NCI-H2171 (cell line): Measurements from ENCODE around the gene TBX18.

ENCODE experiments used
- DNase-seq: peaks from one replicate; lab custom pipeline; 2025; lab: John Stamatoyannopoulos, UW

Gene TBX18

DNA sequence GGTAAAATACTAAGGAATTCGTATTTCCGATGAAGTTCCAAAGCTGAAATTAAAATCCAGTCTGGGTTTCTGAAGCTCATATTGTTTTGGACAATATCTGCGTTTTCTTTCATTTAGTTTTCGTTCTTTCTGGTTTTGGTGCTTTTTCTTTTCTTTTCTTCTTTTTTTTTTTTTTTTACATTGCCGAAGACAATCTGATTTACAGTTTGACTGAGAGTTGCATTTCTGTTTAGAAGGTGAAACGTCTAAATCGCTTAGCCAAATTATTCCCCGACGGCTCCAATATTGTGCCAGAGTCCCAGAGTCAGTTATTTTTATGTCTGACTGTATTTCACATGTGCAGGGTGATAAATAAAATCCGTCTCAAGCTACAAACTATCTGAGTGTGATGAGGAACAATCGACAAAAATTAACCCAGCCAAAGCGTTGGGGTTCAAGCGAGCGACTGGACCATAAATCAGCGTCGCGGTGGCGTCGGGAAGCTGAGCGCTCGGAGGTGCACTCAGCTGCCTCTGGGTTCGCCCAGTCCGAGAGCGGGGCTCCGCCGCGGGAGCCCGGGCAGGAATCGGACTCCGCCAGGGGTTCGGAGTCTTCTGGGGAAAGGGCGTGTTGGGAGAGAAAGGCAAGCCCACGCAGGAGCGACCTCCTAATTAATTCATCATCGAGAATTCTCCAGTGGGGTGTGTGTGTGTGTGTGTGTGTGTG is 8.2 kb upstream of the TBX18 start:
- no peak for DNase-seq

DNA sequence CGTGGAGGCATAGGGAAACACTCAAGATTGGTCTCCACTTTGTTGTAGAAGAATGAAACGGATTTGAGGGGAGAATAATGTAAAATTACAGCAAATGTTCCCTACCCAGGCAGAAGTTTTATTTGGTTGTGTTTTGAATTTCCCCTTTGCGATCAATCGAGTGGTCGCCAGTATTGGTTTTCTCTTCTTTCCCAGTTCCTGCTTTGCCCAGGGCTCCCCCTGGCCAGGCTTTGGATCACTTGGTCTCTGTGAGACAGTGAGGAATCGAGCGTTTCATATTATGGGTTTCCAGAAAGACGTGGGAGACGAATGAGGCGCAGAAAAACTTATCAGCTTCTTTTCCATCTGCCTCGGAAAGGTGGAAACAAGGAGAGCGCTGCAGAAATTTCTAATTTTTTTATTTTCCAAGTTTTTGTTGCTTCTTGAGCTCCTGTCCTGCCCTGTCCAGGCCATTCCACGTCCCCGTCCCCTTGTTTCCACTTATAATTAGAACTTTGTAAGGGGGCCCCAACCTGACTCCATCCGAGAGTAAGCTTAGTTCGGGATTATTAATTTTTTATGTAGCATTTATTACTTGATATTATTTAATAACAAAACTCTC is 7.5 kb upstream of the TBX18 start:
- no peak for DNase-seq

DNA sequence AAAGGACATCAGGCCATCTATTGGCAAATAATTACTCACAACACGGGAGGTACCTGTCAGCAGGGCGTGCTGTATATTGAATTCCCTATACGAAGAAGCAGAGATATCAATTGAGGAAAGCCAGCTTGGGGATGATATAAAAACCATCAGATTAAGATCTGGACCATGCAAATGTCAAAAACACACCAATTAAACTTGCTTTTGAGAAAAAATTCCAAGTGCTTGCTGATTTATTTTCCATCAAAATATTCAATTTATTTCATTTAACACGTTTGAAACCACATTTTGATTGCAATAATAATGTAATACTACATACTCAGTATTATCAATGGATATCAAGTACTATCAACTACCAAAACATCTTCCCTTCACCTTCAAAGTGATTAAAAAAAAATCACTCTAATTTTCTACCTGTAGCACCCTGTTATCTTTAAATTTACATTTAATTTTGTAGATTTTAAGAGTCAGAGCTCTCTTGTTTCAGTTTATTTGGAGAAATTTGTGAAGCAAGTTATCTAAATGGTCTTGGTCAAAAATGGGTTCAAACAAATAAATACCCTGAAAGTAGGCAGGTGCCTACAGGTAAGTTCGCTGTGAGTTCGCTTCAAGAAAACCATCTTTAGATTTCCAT is 6.8 kb upstream of the TBX18 start:
- no peak for DNase-seq

DNA sequence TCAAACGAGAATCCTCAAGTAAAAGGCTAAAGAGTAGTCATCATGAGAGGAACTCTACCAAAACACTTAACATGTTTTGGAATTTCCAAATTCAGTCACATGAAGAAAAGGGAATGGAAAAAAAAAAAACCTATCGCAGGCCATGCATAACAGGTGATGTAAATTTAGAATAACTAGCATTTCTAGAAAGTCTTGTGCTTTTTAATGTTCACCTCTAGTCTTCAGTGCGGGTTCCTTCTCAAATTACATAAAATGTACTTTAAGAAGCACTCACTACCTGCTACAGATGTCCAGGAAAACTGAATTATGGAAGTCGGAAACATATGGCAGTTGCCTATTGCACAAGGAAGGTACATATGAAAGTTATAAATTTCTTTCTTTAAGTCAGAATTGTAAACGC is 6.1 kb upstream of the TBX18 start:
- DNase-seq: no peak

DNA sequence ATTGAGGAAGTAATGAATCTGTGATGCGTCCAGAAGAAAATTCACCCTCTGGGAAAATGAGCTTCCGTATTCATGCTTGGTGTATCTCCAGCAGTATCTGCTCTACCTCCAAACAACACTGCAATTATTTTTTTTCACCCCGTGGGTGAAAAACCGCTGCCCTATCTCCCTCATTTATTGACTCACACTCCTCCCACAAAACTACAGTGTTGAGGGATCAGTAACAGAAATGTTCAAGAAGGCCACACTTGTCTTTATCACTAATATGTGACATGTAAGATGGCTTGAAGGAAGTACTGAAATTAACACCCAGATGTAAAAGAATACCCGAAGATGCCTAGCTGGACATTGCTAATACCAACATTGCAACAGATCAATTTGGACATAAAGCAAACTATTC is 4.9 kb upstream of the TBX18 start:
- DNase-seq: no peak

DNA sequence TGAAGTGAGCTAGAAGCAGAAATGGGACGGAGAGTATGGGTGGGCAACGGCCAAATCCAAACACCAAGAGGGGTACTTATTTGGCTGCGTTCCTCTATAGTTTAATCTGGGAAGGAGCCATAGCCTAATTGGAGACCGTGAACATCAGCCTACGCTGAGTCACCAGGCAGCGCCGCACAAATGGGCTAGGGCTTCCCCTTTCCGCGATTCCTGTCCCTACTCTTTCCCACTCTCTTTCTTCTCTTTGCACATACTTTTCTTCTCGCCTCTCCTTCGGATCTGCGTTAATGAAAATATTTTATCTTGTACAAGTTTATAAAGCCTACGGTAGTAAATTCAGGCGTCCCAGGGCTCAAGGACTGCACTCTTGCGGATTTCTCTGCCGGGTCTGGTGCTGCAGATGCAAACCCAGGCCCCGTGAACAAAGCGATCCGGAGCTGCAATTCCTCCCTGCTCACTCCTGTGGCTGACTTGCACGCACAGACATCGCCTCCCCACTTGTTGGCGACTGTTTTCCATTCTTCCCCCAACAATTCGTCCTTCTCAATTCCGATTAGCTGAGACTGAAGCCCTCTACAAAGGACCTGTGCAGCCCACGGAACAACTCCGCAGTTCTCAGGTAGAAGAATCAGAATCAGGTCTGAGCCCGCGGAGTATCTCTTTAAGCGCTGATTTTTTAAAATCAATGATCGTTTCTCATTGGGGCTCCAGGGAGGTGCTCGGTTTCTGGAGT is 4.2 kb upstream of the TBX18 start:
- DNase-seq: no peak

DNA sequence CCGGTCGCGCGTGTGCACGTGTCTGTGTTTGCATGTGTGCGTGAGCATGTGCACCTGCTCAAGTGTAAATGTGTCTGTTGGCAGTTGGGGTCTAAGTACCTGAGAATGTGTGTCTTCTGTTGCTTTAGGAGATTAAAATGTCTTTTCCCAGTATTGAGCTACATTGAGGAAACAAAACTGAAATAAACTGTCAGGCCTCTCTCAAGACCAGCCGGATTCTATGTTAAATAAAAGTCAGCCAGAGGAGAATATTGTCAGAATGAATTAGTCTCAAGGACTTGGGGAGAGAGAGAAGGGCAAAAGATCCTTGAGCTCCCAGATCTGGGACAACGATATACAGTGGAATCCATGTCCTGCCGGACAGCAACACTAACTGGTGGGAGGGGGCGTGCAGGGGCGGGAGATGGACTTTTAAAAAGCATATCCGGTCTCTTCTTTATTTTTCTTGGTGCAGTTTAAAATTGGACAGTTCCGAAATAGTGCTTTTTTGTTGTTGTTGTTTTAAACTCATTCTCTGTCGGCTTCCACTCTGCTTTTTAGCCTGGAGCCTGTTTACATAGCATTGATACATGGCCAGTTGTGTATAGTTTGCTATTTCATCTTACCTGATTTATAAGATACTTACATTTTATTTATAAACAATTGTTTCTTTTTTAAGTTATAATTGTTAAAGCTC is 3.3 kb upstream of the TBX18 start:
- no peak for DNase-seq

DNA sequence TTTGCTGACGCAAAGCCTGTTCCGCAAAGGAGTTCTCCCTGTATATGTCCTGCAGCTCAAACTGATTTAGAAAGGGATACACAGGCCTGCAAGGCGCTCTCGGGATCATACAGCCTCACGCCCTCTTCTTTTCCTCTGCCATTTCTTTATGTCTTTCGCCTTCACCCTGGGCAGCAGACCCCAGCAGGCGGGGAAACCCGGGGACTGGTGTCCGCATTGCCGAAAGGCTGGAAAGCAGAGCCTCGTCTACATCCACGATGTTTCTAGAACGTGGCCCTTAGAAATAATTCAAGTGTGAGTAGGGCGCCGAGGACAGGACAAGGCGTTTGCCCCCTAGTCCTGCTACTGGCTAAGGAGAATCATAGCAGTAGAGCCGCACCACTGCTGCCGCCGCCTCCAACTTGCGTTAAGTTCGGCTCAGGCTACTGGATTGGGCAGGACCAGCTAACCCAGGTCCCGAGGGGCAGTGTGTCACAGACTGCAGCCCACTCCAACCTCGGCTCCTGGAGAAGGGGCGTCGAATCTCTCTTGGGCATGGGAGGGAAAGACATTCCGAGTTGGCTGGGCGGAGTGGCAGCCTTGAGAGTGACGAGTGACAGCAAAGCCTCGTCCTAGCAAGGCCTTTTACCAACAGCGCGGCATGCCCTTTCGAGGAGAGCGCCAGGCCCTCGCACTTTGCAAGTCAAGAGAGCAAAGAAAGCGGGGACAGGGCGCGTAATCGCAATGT is 2.6 kb upstream of the TBX18 start:
- no peak for DNase-seq

DNA sequence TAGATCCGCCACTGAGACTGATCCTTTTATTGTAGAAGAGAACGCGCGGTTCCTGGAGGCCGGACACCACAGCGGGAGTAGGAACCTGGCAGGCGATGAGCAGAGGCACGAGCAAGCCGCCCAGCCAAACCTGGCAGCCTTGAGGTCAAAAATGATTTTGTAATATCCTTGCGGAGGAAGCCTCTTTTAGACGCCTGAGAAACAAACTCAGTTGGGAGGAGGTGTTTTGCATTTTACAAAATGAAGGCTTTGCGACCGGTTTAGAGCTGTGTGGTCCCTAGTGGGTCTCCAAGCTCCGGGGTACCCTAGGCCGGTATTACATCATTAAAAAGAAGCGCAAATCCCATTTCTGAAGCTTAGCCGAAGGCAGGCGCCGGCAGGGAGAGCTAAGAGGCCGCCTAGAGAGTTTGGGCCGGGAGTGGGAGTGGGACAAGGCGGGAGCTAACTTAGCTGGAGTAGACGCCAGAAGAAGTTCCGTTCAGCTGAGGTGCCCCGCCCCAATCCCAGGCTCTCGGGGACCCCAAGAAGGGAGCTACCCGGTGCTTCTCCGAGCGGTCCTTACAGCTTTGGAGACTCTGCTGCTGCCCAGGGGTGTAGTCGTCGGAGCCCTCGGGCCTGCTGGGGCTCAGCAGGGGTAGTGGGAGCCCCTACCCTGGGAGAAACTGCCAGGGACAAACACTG is 1.9 kb upstream of the TBX18 start:
- DNase-seq: no peak

DNA sequence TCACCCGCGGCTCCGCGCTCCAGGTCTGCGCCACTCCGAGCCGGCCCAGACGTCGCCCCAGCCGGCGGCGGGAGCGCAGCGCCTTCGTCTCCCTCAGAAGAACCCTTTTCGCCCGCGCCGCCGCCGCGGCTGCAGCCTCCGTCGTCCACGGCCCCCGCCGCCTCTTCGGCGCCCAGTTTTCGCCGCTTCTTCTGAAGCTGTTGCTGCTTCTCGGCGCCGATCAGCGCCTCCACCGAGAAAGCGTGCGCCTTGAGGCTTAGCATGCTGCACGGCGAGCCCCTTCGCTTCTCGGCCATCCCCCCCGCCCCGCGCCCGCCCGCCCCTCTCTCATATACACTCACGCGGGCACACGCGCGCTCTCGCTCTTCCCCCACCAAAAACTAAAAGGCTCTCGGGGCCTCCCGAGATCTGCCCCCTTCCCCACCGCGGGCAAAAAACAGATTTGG is 489 bp downstream of the TBX18 start:
- DNase-seq: no peak

DNA sequence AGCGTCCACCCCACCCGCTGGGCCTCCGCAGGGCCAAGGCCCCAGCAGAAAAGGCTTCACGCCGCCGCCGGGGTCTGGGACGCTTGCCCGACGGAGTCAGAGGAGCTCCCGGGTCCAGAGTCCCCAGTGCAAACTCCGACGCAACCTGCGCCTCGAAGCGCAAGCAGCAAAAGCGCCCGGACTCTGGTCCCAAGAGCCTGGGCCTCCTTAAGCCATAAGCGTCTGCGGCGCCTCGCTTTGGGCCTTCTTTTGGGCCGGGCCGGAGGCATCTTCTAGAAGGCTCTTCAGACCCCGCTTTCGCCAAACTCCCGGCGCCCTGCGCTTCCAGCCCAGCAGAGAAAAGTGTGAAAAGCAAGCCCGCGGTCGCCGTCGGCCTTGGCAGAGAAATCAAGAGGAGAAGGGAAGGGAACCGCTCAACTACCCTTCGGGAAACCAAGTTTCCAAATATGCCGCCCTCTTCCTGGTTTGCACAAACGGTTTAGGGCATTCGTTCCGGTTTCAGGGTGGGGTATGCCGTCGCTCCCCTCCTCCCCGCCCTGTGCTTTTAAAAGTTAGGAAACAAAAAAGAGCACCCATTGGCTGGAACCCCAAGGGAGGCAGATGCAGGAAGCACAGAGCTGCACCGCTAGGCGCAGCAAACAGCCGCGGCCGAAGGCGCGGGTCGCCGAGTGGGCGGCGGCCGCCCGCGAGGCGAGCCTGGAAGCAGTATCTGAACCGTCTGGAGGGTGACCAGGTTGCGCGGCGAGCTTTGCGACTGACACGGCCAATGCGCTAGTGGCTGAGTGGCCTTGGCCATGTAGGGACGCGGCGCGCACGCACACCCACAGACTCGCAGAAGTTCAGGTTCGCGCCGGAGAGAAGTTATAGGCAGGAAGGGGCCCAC is 1.2 kb downstream of the TBX18 start:
- no peak for DNase-seq

DNA sequence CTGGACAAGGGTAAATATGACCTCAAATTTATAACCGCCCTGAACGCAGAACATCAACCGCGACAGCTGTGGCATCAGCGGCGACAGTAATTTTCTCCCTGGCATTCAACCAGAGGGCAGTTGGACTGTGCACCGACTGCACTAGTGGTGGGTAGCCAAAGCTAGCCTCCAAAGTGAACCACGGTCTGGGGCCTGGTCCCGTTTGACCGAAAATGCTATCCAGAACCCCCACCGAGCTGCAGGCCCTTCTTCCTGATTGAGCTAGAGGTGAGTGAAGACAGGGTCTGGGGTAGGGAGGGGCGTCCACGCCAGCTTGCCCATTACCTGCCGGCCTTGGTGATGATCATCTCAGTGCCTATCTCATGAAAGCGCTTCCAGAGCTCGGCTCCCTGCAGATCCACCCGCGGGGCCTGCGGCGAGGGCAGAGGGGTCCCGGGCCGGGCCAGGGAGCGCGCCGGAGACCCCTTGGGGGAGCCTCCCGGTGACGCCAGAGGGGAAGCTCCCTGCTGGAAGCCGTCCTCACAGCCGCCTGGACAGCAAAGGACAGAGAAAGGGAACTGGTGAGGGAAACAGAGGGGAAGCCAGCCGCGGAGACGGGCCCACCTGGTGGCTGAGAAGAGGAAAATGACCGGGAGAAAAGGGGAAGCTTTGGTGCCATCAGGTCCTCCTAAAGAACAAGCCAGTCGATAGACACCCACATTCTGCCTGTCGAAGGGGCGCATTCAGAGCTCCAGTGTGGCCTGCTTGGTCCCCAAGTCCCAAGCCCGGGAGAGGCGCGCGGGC is 2.0 kb downstream of the TBX18 start:
- no peak for DNase-seq

DNA sequence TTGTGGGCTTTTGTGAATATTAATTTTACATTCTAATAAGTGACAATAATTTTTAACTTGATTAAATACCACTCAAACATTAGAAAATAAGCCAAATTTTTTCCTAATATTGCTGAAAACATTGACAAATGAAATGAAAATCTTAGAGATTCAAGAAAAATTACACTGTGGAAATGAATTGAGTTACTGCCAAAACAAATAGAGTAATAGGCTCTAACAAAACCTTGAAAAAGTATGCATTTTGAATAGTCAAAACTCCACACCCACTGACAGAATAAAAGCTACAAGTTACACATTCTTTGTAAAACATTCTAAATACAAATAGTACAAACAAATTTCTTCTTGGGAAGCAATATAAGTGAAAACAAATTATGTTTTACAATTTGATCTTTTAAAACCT is 5.9 kb downstream of the TBX18 start:
- DNase-seq: no peak

DNA sequence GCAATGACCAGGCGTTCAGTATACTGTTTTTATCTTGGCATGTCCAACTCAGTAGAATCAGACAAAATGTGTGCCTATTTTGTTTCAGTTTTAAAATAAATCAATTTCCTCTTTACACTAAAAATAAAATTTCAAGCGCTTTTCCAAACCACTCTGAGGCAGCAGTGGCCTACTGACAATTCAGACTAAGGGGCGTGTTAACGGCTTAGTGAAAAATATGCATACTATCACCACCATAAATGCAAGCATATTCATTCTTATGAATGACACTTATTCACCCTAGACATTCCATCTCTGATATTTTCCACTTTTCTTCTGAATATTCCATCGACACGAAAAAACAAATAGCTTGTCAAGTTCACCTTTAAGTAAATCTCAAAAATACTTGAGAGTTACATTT is 7.5 kb downstream of the TBX18 start:
- DNase-seq: no peak

DNA sequence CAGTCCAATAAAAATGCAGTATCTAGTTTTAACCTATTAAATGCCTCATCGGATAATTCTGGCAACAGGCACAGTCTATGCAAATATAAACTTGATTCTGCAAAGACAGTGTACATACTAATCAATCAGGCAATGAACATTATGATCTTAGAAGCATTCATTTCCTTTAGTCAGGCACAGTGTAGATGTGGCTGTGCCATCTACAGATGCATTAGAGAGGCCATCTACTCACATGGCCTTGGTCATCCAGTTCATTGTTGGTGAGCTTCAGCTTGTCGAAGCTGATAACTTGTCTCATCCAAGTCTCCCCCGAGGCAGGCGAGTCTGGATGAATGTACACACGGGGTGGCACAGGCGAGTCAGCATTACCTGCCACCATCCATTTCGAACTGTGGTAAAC is 7.9 kb downstream of the TBX18 start:
- no peak for DNase-seq

DNA sequence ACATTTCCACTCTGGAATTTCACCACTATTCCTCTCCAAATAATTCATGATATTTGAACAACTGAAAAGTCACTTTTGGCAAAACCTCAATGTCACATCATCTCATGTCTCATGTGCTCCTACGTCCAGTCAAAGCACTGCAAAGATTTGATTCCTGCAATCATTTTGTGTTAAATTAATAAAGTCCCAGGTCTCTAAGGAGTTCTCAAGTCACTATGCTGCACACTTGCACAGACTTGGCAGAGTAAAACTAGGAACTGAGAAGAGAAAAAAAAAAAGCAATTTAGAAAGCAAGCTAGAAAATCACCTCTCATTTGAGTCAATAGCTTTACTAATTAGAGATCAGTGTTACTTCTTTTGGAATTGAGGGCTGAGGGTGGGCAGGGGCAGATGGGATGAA is 11.2 kb downstream of the TBX18 start:
- no peak for DNase-seq

DNA sequence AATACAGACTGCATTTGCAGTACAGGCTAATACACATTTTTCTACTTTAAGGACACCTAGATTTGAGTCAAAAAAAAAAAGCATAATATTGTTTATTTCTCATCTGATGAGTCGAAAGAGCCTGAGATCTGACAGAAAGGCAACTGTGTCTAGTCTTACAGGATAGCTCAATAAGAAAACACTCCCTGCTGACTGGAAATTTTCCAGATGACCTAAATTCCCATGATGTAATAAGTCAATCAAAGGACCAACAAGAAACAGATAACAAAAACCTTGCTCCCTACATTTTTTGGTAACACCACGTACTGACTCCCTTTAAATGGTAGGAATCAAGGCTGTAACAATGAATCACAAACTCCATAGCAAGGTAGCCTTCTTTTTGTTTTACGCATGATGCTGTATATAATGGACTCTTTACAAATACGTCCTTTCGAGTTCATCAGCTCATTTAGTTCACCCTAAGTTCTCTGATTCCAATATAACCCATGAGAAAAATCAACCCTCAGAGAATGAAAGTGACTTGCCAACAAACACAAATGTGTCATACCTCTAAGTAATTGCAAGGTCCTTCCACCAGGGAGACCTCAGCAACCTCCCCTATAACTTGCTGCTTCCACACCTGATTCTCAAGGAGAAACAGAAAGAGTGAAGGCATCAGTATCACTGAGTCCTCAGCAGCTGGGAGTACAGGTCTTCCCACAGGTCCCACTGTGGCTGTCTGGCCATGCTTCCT is 12.1 kb downstream of the TBX18 start:
- DNase-seq: no peak

DNA sequence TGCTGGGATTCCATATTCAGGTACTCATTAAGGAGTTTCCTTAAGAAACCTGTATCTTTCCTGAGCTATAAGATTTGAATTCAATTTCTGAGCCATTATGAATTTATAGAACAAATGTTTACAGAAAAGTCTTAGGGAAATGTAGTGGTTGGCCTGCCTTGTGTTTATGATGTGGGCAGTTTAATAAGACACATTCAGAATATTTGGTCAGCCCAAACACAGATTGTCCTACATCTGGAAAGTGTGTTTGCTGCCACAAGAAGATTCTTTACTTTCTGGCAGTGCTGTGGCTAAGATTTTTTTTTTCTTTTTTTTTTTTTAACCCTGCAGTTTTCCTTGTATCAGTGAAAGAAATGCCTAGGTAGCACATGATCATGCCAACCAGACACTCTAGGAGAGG is 15.2 kb downstream of the TBX18 start:
- DNase-seq: no peak

DNA sequence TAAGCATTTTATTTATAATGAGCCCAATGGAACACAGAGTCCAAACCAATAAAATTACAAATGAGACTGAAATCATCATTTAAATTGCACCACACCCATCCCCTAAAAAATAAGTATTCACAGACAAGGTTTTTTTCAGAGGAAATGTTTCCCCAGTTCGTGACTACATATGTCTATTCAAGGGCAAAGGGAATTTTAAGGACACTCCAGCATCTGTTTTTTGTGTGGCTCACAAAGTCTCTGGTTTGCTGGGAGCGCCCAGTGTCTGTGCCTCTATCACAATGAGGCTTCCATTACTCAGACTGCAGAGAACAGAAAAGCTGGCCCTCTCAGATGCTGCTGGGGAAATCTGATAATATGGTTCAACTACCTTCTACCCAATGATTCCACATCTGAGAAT is 16.0 kb downstream of the TBX18 start:
- no peak for DNase-seq
